ENCODE results near the gene GALNT11. TPM values are rescaled to one million over a fixed set of nuclear protein-coding genes. Genes with fewer than 3 reads are reported as not detected.

GALNT11 gene
- total RNA-seq, 2 experiments from 2014 or later = 22.4 to 22.8 TPM

GRCh38 chr7:152107945-152108344, 82.5 kb downstream of the GALNT11 start:
- Mint-ChIP-seq H3K27ac (no peak overlapping the region), H3K36me3 (ENCODE audit: low read depth) (peaks cover 5% of the 10 kb centered on the region), H3K4me3 (no peak overlapping the region), H3K27me3 (no peaks in the 10 kb centered on the region), H3K9me3 (no peaks in the 10 kb centered on the region), H3K4me1 (ENCODE audit: low read depth) (no peaks in the 10 kb centered on the region)
- ATAC-seq (no peak), DNase-seq (no peak)
- POLR2A ChIA-PET = no interaction called here
- CTCF ChIA-PET = interaction anchor here (1.4 kb wide), 1 partner anchor 11 kb away, joined by 3 read pairs; no protein-coding TSS in a partner anchor
- intact Hi-C loops (cut with micrococcal nuclease) = no loop called here
- TF ChIP-seq CTCF (IDR thresholded peaks at IDR 0.05) = no peak

GRCh38 chr7:152108359-152108758, 82.9 kb downstream of the GALNT11 start:
- intact Hi-C loops (cut with micrococcal nuclease) = no loop called here
- ATAC-seq (no peak), DNase-seq (no peak)
- H3K27ac Mint-ChIP-seq = no peak overlapping the region
- H3K27me3 Mint-ChIP-seq = no peaks in the 10 kb centered on the region
- H3K36me3 Mint-ChIP-seq (ENCODE audit: low read depth) = peaks cover 7% of the 10 kb centered on the region
- ChIA-PET POLR2A (no interaction called here), CTCF (no interaction called here)
- no peak overlapping the region for H3K4me3 Mint-ChIP-seq
- no peaks in the 10 kb centered on the region for H3K9me3 Mint-ChIP-seq
- TF ChIP-seq CTCF (IDR thresholded peaks at IDR 0.05) = no peak
- no peaks in the 10 kb centered on the region for H3K4me1 Mint-ChIP-seq (ENCODE audit: low read depth)

GRCh38 chr7:152112829-152113228, 87.4 kb downstream of the GALNT11 start:
- intact Hi-C loops (cut with micrococcal nuclease) = no loop called here
- no peaks in the 10 kb centered on the region for H3K9me3 Mint-ChIP-seq
- ChIA-PET POLR2A (interaction anchor here (0.6 kb wide), 1 partner anchor 203 kb away, joined by 3 read pairs; no protein-coding TSS in a partner anchor), CTCF (no interaction called here)
- H3K4me3 Mint-ChIP-seq = no peak overlapping the region
- H3K36me3 Mint-ChIP-seq (ENCODE audit: low read depth) = peaks cover 24% of the 10 kb centered on the region
- H3K4me1 Mint-ChIP-seq (ENCODE audit: low read depth) = no peaks in the 10 kb centered on the region
- no peak overlapping the region for H3K27ac Mint-ChIP-seq
- DNase-seq (no peak), ATAC-seq (no peak)
- no peak for TF ChIP-seq CTCF (IDR thresholded peaks at IDR 0.05)
- H3K27me3 Mint-ChIP-seq = no peaks in the 10 kb centered on the region

GRCh38 chr7:152115021-152115718, 89.7 kb downstream of the GALNT11 start:
- ChIA-PET CTCF (no interaction called here), POLR2A (no interaction called here)
- Mint-ChIP-seq H3K4me1 (ENCODE audit: low read depth) (no peaks in the 10 kb centered on the region), H3K4me3 (no peak overlapping the region), H3K27me3 (no peaks in the 10 kb centered on the region), H3K36me3 (ENCODE audit: low read depth) (peaks cover 40% of the 10 kb centered on the region), H3K9me3 (no peaks in the 10 kb centered on the region), H3K27ac (no peak overlapping the region)
- TF ChIP-seq CTCF (IDR thresholded peaks at IDR 0.05) = no peak
- DNase-seq = no peak
- ATAC-seq = no peak
- intact Hi-C loops (cut with micrococcal nuclease) = no loop called here

- intact Hi-C loops (cut with micrococcal nuclease) = no loop called here
- Mint-ChIP-seq H3K27ac (no peak overlapping the region), H3K4me1 (ENCODE audit: low read depth) (peaks cover 8% of the 10 kb centered on the region), H3K36me3 (ENCODE audit: low read depth) (peaks cover 57% of the 10 kb centered on the region), H3K4me3 (no peak overlapping the region), H3K27me3 (no peaks in the 10 kb centered on the region), H3K9me3 (no peaks in the 10 kb centered on the region)
- no peak for DNase-seq
- no peak for ATAC-seq
- POLR2A ChIA-PET = no interaction called here
- no peak for TF ChIP-seq CTCF (IDR thresholded peaks at IDR 0.05)
- CTCF ChIA-PET = interaction anchor here (1.0 kb wide), 1 partner anchor 28 kb away, joined by 3 read pairs; no protein-coding TSS in a partner anchor
Measured at GRCh38 chr7:152117356-152117755, 91.9 kb downstream of the GALNT11 start.
